ENCODE results near the gene GUCY2D.
"Not testable (repeated sequence)": the region's sequence is repeated elsewhere in the genome, so short reads cannot be mapped to it uniquely, and the experiment has no call there.

Gene GUCY2D

GRCh38 chr17:8046929-8047768 is 44.7 kb downstream of the GUCY2D start:
- DNase-seq (ENCODE audit: low spot score) = no peak

- no peak for DNase-seq (ENCODE audit: low spot score)
Observed at GRCh38 chr17:8047769-8048110, 45.3 kb downstream of the GUCY2D start.

- DNase-seq (ENCODE audit: low spot score) = no peak
Observed at GRCh38 chr17:8048236-8048635, 45.8 kb downstream of the GUCY2D start.

DNA sequence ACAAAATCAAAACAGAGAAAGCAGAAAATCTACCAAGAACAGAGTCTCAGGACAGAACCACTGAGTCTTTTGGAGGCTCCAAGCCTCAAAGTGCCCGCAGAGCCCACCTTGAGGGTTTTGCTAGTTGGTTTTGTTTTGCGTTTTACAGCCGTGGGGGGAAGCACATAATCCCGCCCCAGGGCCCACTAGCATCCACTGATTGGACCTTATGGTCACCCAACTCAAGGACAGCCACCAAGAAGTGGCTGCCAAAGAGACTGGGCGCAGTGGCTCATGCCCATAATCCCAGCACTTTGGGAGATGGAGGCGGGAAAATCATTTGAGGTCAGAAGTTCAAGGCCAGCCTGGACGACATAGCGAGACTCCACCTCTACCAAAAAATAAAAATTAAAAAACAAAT is 46.3 kb downstream of the GUCY2D start:
- no peak for DNase-seq (ENCODE audit: low spot score)

- DNase-seq (ENCODE audit: low spot score) = no peak
Observed at GRCh38 chr17:8051831-8052230, 49.4 kb downstream of the GUCY2D start.

- DNase-seq (ENCODE audit: low spot score) = no peak
Observed at GRCh38 chr17:8052256-8053252, 50.1 kb downstream of the GUCY2D start.

- DNase-seq (ENCODE audit: low spot score) = no peak
Observed at GRCh38 chr17:8053600-8053999, 51.2 kb downstream of the GUCY2D start.

DNA sequence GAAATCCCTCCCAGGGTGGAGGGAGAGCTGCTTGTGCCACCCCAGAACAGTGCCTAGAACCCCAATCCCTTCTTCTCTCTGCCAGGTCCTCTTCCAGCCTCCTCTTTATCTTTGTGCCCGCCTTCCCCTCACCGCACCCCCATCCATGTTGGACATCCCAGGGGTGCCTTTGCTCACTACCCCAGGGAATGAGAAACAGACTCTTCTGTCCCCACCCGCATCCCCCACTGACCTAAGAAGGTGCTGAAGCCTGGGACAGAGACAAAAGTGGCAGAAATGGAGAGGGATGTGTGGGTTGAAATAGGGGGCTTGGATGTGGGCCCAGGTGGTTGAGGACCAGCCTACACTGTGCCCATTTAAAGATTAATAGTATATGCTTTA is 53.4 kb downstream of the GUCY2D start:
- DNase-seq (ENCODE audit: low spot score) = no peak

DNA sequence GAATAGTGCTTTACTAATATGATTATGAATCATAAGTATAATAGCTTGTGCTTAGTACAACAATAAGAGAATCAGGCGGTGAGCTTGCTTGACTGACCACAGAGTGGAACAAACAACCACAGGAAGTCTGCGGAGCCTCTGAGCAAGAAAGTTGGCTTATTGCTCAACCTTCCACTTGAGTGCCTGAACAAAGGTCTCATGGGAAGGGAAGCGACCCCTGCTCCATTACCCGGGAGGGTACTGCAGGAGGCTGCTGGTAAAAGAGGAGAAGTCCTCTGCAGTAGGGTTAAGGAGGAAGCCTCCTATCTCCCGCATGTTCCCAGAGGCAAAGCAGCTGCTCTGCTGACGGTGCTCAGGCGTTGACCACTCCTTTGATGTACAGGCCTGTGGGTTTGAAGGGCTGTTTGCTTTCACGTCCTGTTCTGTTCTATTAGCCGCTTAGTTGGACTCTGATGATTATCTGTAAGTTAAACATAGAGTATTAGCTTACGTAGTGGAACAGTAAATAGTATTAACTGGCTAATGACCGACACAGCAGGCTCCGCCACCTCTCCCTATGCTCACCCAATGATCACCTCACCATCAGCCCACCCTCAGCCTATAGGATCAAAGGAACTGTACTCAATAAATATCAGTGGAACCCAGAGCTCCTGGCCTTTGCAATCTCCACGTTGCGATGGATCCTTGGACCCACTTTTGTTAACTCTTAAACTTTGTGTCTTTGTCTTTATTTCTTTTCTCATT is 54.0 kb downstream of the GUCY2D start:
- DNase-seq (ENCODE audit: low spot score) = peak; percentile 21

- no peak for DNase-seq (ENCODE audit: low spot score)
Observed at GRCh38 chr17:8056976-8057625, 54.7 kb downstream of the GUCY2D start.

- DNase-seq (ENCODE audit: low spot score) = peak; percentile 80
Observed at GRCh38 chr17:8057691-8058114, 55.3 kb downstream of the GUCY2D start.

DNA sequence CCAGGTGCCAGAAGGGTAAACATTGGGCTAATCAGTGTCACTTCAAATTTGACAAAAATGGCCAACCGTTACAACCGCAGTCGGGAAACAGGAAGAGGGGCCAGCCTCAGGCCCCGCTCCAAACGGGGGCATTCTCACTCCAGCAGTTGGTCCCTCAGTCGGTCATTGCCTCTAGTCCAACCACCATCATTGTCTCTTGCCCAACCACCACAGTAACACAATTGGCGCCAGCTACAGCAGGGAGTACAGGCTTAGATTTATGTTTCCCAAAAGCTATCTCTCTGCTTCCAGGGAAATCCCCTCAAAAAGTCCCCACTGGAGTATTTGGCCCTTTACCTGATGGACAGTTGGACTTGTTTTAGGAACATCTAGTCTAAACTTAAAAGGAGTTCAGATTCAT is 56.7 kb downstream of the GUCY2D start:
- DNase-seq (ENCODE audit: low spot score) = no peak

DNA sequence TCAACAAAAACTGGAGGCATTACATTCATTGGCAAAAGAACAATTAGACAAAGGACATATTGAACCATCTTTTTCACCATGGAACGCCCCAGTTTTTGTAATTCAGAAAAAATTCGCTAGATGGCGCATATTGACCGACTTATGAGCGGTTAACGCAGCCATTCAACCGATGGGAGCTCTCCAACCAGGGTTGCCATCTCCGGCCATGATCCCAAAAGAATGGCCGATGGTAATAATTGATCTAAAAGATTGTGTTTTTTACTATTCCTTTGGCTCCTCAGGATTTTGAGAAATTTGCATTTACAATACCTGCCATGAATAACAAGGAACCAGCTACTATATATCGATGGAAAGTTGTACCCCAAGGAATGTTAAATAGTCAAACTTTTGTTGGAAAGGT is 57.9 kb downstream of the GUCY2D start:
- peak; percentile 87 for DNase-seq (ENCODE audit: low spot score)

DNA sequence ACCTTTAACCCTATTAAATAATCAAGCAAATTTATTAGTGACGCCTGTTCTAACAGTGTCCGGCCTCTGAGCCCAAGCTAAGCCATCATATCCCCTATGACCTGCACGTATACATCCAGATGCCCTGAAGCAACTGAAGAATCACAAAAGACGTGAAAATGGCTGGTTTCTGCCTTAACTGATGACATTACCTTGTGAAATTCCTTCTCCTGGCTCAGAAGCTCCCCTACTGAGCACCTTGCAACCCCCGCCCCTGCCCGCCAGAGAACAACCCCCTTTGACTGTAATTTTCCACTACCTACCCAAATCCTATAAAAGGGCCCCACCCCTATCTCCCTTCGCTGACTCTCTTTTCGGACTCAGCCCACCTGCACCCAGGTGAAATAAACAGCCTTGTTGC is 59.4 kb downstream of the GUCY2D start:
- not testable (repeated sequence) for DNase-seq (ENCODE audit: low spot score)

- no peak for DNase-seq (ENCODE audit: low spot score)
Observed at GRCh38 chr17:8062435-8062806, 60.0 kb downstream of the GUCY2D start.

DNA sequence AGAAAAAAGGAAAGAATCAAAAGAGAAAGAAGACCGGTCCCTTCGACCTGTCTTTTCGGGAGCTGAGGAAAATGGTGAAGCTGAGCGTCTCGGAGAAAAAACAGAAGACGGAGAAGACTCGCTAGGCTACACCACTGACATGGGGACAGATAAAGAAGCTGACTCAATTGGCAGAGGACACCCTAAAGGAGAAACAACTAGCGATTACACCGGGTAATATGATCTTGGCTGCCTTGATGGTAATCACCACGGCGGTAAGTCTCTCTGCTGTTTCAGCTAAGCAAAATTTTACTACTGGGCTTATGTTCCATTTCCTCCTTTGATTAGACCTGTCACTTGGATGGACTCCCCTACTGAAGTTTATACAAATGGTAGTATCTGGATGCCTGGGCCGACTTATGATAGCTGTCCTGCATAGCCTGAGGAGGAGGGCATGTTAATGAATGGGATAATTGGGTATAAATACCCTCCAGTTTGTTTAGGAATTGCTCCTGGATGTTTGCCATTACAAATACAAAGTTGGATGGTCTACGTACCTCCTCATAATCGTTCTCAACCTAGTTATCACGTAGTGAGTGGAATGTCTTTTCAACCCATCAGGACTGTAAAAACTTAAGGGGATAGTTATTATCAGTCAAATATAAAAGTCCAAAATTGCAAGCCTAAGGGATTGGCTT is 60.5 kb downstream of the GUCY2D start:
- DNase-seq (ENCODE audit: low spot score) = no peak

DNA sequence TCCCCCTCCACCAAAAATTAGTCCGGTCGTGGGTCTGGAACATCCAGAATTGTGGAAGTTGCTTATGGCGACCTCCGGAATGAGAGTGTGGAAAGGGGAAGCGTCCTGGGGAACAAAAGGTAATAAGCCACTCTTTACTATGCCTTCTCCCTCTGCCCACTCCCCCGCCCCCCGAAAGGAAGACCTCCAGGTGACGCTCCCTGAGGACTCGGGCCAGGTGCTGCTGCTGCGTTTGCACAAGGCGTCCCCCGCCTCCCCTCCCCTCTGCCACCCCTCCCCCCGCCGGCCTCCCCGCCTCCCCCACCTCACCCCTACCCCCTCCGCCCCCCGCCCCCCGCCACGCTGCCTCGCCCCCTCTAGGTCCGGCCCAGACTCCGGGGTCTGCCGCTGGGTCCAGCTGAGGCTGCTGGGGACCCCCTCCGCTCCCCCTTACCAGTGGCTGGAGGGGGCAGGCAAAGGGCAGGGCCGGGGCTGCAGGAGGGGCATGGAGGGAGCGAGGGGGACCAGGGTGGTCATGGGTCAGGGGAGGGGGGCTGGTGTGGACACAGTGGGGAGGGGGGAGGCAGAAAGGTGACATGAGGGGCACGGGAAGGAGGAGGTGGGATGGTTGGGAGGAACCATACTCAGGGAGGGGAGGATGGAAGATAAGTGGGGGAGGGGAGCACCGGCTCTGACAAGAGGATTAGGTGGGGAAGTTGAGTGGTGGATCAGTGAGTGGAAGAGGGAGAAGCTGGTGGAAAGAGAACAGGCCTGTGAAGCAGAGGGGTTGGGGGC is 61.5 kb downstream of the GUCY2D start:
- no peak for DNase-seq (ENCODE audit: low spot score)

DNA sequence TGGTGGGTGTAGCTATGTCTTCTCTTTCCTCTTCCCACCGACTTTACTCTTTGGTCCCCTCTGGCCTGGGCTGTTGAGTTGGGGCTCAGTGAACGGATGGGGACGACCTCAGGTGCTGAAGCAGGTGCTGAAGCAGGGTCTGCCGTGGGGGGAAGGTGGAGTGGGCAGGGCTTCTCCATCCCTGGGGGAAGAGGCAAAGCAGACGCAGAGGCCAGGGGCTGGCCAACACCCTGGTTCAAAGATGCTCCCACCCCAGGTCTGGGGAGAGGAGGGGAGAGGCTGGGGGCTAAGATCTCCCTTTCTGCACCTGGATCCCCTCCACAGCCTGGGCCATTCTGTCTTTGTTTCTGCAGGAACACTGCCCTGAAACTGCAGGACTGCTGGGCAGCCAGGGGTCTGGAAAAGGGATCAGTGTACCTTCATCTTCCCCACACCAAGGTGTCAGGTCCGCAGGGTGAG is 62.2 kb downstream of the GUCY2D start:
- no peak for DNase-seq (ENCODE audit: low spot score)

DNA sequence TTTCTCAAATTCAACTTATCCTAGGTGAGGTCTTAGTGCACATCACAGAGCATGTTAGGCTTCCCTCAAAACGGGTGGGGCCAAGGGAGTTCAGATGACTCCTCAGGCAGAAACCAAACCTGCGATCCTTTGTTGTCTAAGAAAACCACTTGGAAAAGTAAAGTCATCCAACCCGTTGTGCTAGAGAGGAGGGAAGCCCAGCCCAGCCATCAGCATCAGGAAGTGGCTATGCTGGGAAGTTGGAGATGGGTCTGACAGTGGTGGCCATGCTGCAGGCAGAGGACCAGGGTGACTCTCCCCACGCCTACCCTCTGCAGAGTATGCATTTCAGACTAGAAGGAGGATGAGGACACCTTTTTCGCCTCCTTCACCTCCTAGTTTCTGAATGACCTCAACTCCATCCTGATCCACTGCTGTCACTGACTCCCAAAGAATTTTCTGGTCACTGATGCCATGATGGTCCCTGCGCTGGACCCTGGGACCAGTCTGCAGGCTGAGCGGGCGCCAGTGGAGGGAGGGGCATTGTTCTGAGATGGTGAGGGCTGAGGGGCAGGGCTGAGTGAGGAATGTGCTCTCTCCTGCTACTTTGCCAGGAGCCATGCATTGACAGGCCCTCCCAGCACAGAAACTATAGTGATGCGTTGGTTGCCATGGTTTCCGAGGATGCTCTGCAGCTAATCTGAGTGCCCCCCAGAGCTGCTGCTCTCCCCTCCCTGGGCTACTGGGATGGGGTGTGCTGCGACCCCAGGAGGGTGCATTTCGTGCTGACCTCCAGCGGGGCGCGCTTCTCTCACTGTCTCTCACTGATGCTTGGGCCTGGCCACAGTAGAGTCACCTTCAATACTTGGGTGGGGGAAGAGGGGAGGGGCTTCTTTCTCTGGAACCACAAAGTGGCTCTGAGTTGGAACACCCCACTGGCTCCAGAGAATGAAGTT is 64.7 kb downstream of the GUCY2D start:
- DNase-seq (ENCODE audit: low spot score) = no peak
